HFFc6 (cell line): ENCODE measurements around the gene IRX1. TPM values are rescaled to one million over a fixed set of nuclear protein-coding genes. Genes with fewer than 3 reads are reported as not detected.

Experiments
- DNase-seq: peaks from one replicate; pipeline ENCODE4 v3.0.0-alpha.2; 2018
- H3K27ac Mint-ChIP-seq: 2 replicates; pipeline ENCODE4 v1.8.0; 2020; ENCODE audit warnings: mild to moderate bottlenecking, mixed read lengths
- H3K27me3 Mint-ChIP-seq: 2 replicates; pipeline ENCODE4 v1.8.0; 2021; ENCODE audit warnings: mild to moderate bottlenecking, moderate library complexity, mixed read lengths; ENCODE audit not compliant: insufficient read depth
- H3K36me3 Mint-ChIP-seq: 2 replicates; pipeline ENCODE4 v1.8.0; 2021; ENCODE audit warnings: low read depth, mixed read lengths
- H3K4me1 Mint-ChIP-seq: 2 replicates; pipeline ENCODE4 v1.8.0; 2020; ENCODE audit warnings: low read depth, mixed read lengths
- H3K4me3 Mint-ChIP-seq: 2 replicates; pipeline ENCODE4 v1.8.0; 2020; ENCODE audit warnings: mild to moderate bottlenecking, moderate library complexity, mixed read lengths
- H3K9me3 Mint-ChIP-seq: 2 replicates; pipeline ENCODE4 v1.8.0; 2020; ENCODE audit warnings: mild to moderate bottlenecking, mixed read lengths
- total RNA-seq, 6 experiments: library from RNA; stranded (reverse); fragmentation: NEBNext Ultra II Directional; extraction: Animal tissue kit (Norgen Biotek cat#: 25700); gene quantifications; 2 replicates in 1 of 6; 3 replicates in 5 of 6; pipeline ENCODE4 v1.2.3, GENCODE V29; 2021
- TF ChIP-seq, protein P1 (sequence below): fragments of 200-600 bp; sonication (generic); IDR thresholded peaks from 2 replicates; pipeline ENCODE4 v1.5.0; 2021; ENCODE audit warnings: antibody characterized with exemption, mild to moderate bottlenecking

Gene IRX1
- total RNA-seq, 6 experiments from 2014 or later: not detected

DNA sequence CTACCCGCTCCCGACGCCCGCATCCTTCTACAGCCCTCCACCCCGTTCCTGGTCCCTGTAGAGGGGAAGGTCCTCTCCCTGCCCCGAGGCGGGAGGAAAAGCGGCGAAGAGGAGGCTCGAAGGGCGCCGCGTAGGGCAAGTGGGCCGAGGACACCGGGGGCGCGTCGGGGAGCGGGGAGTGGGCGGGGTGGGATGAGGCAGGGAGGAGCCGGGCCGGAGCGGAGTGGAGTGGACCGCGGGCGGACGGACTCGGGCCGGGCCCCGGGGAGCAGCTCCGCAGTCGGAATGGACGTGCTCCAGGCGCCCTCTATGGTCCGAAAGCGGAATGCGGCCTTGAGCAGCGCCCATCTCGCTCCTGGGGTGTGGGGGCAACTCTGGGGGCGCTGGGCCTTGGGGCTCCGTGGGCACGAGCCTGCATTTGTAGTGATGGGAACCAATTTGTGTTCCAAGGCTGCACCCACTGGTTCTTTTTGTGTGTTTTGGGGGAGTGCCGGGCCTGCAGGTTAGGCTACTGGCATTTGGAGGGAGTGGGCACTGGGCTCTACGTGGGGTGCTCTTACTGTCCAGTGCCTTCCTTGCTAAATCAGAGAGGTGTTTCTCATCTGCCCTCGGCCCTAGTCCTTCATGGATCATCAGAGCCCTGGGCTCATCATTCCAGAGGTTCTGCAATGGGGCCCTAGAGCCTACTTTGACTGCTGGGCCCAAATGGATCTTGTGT, 7.3 kb downstream of the IRX1 start:
- H3K27me3 Mint-ChIP-seq: peaks cover 4% of the 10 kb centered on the region; the same call in 1 of the 2 replicates

DNA sequence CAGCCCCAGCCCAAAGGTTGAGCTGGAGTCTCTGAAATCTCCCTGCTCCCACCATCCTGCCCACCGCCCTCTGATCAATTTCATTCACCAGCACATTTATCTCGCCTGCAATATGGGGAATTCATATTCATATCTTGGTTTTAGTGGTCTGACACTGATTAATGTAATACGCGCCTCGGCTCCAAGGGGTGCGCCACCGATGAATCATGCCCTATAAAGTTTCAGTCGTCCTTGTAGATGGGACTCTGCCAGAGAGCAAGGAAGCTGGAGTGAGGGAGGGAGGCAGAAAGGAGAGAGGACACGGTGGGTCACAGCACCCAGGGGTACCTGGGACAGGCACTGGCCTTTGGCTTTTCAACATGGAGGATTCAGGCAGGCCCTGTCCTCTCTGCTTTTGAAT, 8.9 kb downstream of the IRX1 start:
- Mint-ChIP-seq H3K27ac (no peak overlapping the region), H3K4me1 (no peaks in the 10 kb centered on the region), H3K9me3 (peaks cover 62% of the 10 kb centered on the region), H3K27me3 (peaks cover 1% of the 10 kb centered on the region), H3K36me3 (peaks cover 15% of the 10 kb centered on the region), H3K4me3 (no peak overlapping the region)
- DNase-seq: no peak
- TF ChIP-seq, protein P1, sequence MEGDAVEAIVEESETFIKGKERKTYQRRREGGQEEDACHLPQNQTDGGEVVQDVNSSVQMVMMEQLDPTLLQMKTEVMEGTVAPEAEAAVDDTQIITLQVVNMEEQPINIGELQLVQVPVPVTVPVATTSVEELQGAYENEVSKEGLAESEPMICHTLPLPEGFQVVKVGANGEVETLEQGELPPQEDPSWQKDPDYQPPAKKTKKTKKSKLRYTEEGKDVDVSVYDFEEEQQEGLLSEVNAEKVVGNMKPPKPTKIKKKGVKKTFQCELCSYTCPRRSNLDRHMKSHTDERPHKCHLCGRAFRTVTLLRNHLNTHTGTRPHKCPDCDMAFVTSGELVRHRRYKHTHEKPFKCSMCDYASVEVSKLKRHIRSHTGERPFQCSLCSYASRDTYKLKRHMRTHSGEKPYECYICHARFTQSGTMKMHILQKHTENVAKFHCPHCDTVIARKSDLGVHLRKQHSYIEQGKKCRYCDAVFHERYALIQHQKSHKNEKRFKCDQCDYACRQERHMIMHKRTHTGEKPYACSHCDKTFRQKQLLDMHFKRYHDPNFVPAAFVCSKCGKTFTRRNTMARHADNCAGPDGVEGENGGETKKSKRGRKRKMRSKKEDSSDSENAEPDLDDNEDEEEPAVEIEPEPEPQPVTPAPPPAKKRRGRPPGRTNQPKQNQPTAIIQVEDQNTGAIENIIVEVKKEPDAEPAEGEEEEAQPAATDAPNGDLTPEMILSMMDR: no peak

More for the DNA sequence above, 7.3 kb downstream of the IRX1 start:
- TF ChIP-seq, protein P1: no peak
- Mint-ChIP-seq H3K27ac (no peak overlapping the region), H3K36me3 (peaks cover 20% of the 10 kb centered on the region), H3K9me3 (peaks cover 62% of the 10 kb centered on the region), H3K4me3 (no peak overlapping the region), H3K4me1 (no peaks in the 10 kb centered on the region)
- DNase-seq: no peak

DNA sequence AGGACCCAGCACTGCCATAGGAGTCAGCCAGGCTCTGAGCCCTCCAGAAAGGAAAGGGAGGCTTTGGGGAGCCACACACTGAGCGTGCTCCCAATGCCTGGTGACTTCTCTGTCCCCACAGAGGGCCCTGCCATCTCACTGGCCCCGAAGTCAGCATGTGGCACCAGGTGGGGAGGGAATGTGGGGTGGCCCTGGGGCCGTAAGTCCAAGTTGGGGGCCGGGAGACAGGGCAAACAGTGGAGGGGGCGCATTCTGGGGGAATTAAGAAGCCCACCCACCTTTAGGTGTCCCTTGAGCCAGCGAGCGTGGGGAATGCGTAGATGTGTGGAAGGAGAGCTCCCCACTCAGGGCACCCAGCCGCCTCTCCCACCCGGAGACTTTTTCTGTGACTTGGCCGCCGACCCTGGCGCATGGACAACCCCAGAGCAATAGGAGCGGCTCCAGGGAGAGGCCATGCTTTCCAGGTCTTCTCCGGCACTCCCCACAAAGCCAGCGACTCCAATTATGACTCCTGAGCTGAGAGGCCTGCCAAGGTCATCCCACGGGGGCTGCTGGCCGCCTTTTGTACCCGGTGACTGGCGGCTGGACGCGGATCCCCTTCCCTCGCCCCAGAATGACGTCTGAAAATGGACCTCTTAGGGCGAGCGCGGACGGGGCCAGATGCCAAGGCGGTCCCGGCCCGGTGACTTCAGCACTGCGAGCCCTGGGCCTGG, 9.8 kb downstream of the IRX1 start:
- no peaks in the 10 kb centered on the region for H3K4me1 Mint-ChIP-seq
- peaks cover 68% of the 10 kb centered on the region for H3K9me3 Mint-ChIP-seq
- TF ChIP-seq, protein P1: no peak
- H3K36me3 Mint-ChIP-seq: peaks cover 15% of the 10 kb centered on the region
- no peak for DNase-seq
- no peak overlapping the region for H3K27ac Mint-ChIP-seq
- H3K4me3 Mint-ChIP-seq: no peak overlapping the region
- peaks cover 1% of the 10 kb centered on the region for H3K27me3 Mint-ChIP-seq

DNA sequence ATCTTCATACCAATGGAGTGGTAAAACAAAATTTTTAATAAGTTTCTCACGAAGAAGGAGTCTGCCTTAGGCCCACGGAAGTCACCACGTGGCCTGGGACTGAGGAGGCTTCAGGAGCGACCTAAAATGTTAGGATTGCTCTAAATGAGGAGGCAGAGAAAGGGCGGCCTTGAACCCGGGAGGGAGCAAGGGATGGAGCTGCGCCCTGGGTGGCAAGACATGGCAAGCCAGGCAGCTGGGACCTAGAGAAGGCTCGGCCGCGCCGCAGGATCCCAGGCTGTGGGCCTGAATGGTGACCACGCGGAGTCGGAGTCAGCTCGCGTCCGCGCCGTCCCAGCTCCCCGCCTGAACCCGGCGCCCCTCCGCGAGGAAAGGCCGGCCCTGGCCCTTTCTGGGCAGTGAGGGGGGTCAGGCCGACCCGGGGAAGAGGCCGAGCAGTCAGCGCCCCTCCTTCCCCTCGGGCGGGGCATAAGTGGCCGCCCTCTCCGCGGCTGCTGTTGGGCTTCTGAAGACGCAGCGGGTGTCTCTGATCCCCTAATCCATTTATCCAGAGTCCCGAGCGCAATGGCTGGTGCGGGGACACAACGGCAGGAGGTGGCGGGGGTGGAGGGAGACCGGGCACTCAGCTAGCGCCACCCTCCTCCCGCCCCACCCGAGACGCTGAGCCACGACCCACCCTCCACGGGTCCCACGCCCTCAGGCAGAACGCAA, 10.6 kb downstream of the IRX1 start:
- Mint-ChIP-seq H3K27ac (no peak overlapping the region), H3K27me3 (peaks cover 1% of the 10 kb centered on the region), H3K4me3 (no peak overlapping the region), H3K36me3 (peaks cover 12% of the 10 kb centered on the region), H3K4me1 (no peaks in the 10 kb centered on the region), H3K9me3 (peaks cover 68% of the 10 kb centered on the region)
- TF ChIP-seq, protein P1: no peak
- no peak for DNase-seq

DNA sequence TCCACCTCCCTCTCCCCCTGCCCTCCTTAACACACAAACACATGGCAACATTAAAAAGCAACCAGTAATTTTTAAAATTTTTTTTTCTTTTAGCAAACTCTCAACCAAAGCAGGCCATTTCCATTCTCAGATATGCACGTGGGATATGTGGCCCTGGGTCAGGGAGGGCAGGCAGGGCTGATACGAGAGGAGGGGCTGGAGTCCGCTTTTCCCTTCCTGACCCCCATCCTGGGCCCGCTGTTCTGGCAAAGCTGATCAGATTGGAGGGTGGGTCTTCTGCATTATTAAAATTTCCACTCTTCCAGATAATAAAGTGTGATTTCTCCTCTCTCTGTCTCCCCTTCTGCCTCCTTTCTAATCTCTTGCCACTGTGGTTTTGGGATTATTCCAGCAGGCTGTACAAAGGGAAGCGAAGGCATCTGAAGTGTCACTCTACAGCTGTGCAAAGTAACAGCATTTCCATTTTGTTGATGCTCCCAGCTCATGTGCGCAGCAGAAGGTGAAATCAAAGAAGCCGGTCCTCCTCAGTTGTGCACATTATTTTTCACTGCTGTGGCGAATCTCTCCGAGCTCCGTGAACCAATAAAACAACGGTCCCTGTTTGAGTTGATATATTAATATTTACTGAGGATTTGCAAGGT, 12.0 kb downstream of the IRX1 start:
- Mint-ChIP-seq H3K27ac (no peak overlapping the region), H3K4me3 (no peak overlapping the region), H3K27me3 (peaks cover 1% of the 10 kb centered on the region), H3K9me3 (peaks cover 64% of the 10 kb centered on the region), H3K36me3 (peaks cover 5% of the 10 kb centered on the region; the same call in 1 of the 2 replicates), H3K4me1 (no peaks in the 10 kb centered on the region)
- no peak for DNase-seq
- TF ChIP-seq, protein P1: no peak
